ENCODE data around the gene HDAC11. TPM values are rescaled to one million over a fixed set of nuclear protein-coding genes. Genes with fewer than 3 reads are reported as not detected.
A peak's percentile ranks its signal among the peaks of the same experiment; 100 is the strongest.

HDAC11 gene
- total and polyA plus RNA-seq, 4 donors, result 2.5 to 9.0 (median 3.2) TPM

DNA sequence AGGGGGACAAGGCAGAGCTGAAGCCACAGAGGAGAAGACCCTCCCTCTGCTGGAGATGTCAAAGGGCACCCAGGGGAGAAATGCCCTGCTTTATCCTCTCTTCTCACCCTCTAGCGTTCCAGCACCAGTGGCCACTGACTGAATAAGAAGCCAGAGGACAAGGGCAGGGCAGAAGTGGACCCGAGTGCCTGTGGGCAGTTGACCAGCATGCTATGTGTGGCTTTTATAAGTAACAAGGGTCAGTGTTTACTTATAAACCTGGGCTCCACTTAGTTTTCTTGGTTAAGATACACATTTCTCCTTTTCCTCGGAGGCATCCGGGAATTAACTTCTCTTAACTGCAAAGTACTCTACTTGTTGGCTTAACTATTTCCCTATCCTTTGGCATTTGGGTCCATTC, 13.3 kb upstream of the HDAC11 start:
- no peak overlapping the region for H3K9ac ChIP-seq (ENCODE audit: low read depth in 1 of 2, low read length in 2 of 2)
- no peak for DNase-seq (ENCODE audit: low spot score)
- TF ChIP-seq GABPA (IDR thresholded peaks at IDR 0.05 in 1 of 2, conservative IDR thresholded peaks at IDR 0.05 in 1 of 2), result no peak
- no peak for TF ChIP-seq JUND (IDR thresholded peaks at IDR 0.05)
- no peak for TF ChIP-seq HNF4G (IDR thresholded peaks at IDR 0.05)
- no peak for TF ChIP-seq HNF4A (conservative IDR thresholded peaks at IDR 0.05)
- TF ChIP-seq NR2F2 (IDR thresholded peaks at IDR 0.05), result no peak
- no peak for TF ChIP-seq RXRA (IDR thresholded peaks at IDR 0.05)
- TF ChIP-seq TAF1 (conservative IDR thresholded peaks at IDR 0.05), result no peak
- TF ChIP-seq REST (IDR thresholded peaks at IDR 0.05), result no peak

GRCh38 chr3:13470894-13471574, 9.1 kb upstream of the HDAC11 start:
- TF ChIP-seq HNF4A (conservative IDR thresholded peaks at IDR 0.05) (peak; percentile 92 to 97), TAF1 (conservative IDR thresholded peaks at IDR 0.05) (no peak), GABPA (IDR thresholded peaks at IDR 0.05 in 1 of 2, conservative IDR thresholded peaks at IDR 0.05 in 1 of 2) (peak in 1 of 2 donors; percentile 72), JUND (IDR thresholded peaks at IDR 0.05) (peak in 1 of 2 donors; percentile 97), RXRA (IDR thresholded peaks at IDR 0.05) (peak; percentile 69 to 90), EGR1 (IDR thresholded peaks at IDR 0.05; ENCODE audit: low read depth in 2 of 2) (peak in 1 of 2 donors; percentile 86), SP1 (IDR thresholded peaks at IDR 0.05) (peak; percentile 98), RAD21 (IDR thresholded peaks at IDR 0.05) (peak; percentile 14 to 46), HNF4G (IDR thresholded peaks at IDR 0.05) (peak; percentile 87), FOXA1 (IDR thresholded peaks at IDR 0.05) (peak; percentile 96), REST (IDR thresholded peaks at IDR 0.05) (peak; percentile 68), FOXA2 (IDR thresholded peaks at IDR 0.05) (peak; percentile 95), YY1 (IDR thresholded peaks at IDR 0.05) (peak; percentile 67), MAX (IDR thresholded peaks at IDR 0.05) (peak; percentile 55), NR2F2 (IDR thresholded peaks at IDR 0.05) (peak; percentile 55)
- TF ChIP-seq, protein P1, sequence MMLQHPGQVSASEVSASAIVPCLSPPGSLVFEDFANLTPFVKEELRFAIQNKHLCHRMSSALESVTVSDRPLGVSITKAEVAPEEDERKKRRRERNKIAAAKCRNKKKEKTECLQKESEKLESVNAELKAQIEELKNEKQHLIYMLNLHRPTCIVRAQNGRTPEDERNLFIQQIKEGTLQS (IDR thresholded peaks at IDR 0.05), result peak; percentile 60
- TF ChIP-seq, protein P2, sequence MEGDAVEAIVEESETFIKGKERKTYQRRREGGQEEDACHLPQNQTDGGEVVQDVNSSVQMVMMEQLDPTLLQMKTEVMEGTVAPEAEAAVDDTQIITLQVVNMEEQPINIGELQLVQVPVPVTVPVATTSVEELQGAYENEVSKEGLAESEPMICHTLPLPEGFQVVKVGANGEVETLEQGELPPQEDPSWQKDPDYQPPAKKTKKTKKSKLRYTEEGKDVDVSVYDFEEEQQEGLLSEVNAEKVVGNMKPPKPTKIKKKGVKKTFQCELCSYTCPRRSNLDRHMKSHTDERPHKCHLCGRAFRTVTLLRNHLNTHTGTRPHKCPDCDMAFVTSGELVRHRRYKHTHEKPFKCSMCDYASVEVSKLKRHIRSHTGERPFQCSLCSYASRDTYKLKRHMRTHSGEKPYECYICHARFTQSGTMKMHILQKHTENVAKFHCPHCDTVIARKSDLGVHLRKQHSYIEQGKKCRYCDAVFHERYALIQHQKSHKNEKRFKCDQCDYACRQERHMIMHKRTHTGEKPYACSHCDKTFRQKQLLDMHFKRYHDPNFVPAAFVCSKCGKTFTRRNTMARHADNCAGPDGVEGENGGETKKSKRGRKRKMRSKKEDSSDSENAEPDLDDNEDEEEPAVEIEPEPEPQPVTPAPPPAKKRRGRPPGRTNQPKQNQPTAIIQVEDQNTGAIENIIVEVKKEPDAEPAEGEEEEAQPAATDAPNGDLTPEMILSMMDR (IDR thresholded peaks at IDR 0.05; ENCODE audit: low read depth, low read length, missing input control), result peak; percentile 24
- TF ChIP-seq, protein P3, sequence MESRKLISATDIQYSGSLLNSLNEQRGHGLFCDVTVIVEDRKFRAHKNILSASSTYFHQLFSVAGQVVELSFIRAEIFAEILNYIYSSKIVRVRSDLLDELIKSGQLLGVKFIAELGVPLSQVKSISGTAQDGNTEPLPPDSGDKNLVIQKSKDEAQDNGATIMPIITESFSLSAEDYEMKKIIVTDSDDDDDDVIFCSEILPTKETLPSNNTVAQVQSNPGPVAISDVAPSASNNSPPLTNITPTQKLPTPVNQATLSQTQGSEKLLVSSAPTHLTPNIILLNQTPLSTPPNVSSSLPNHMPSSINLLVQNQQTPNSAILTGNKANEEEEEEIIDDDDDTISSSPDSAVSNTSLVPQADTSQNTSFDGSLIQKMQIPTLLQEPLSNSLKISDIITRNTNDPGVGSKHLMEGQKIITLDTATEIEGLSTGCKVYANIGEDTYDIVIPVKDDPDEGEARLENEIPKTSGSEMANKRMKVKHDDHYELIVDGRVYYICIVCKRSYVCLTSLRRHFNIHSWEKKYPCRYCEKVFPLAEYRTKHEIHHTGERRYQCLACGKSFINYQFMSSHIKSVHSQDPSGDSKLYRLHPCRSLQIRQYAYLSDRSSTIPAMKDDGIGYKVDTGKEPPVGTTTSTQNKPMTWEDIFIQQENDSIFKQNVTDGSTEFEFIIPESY (IDR thresholded peaks at IDR 0.05), result no peak

More for the DNA sequence above, 13.3 kb upstream of the HDAC11 start:
- no peaks in the 10 kb centered on the region for H3K36me3 ChIP-seq (ENCODE audit: control insufficient read depth in 4 of 4, insufficient read depth in 3 of 4, low read depth in 1 of 4, low read length in 3 of 4)
- H3K27ac ChIP-seq (ENCODE audit: low read depth in 1 of 2, low read length in 2 of 2), result no peak overlapping the region
- no peak overlapping the region for H3K4me3 ChIP-seq (ENCODE audit: low read depth in 1 of 3, low read length in 3 of 3)
- H3K27me3 ChIP-seq (ENCODE audit: control insufficient read depth in 4 of 4, insufficient read depth in 4 of 4, low read length in 3 of 4), result no peaks in the 10 kb centered on the region
- H3K9me3 ChIP-seq (ENCODE audit: control insufficient read depth in 4 of 4, low read length in 3 of 4), result no peaks in the 10 kb centered on the region
- 95% methylated on average over 4 of the region's 4 CpGs for WGBS
- H3K4me1 ChIP-seq (ENCODE audit: control insufficient read depth in 4 of 4, insufficient read depth in 4 of 4, low read length in 3 of 4), result peaks cover 0 to 8% (median 4%) of the 10 kb centered on the region in 4 donors

More at GRCh38 chr3:13470894-13471574, 9.1 kb upstream of the HDAC11 start:
- no peak for DNase-seq (ENCODE audit: low spot score)
- Histone ChIP-seq H3K9ac (ENCODE audit: low read depth in 1 of 2, low read length in 2 of 2) (no peak overlapping the region), H3K36me3 (ENCODE audit: control insufficient read depth in 4 of 4, insufficient read depth in 3 of 4, low read depth in 1 of 4, low read length in 3 of 4) (no peaks in the 10 kb centered on the region), H3K27ac (ENCODE audit: low read depth in 1 of 2, low read length in 2 of 2) (peak overlapping the region; percentile 5 to 77), H3K4me3 (ENCODE audit: low read depth in 1 of 3, low read length in 3 of 3) (no peak overlapping the region), H3K4me1 (ENCODE audit: control insufficient read depth in 4 of 4, insufficient read depth in 4 of 4, low read length in 3 of 4) (peaks cover 0 to 8% (median 4%) of the 10 kb centered on the region in 4 donors), H3K27me3 (ENCODE audit: control insufficient read depth in 4 of 4, insufficient read depth in 4 of 4, low read length in 3 of 4) (no peaks in the 10 kb centered on the region), H3K9me3 (ENCODE audit: control insufficient read depth in 4 of 4, low read length in 3 of 4) (no peaks in the 10 kb centered on the region)
- WGBS, result 55% methylated on average over 13 of the region's 13 CpGs
